Keratinocyte (primary cell): ENCODE results near the gene CDYL. TPM values are rescaled to one million over a fixed set of nuclear protein-coding genes. Genes with fewer than 3 reads are reported as not detected.
"Not testable (repeated sequence)": the region's sequence is repeated elsewhere in the genome, so short reads cannot be mapped to it uniquely, and the experiment has no call there.

Source experiments
- DNase-seq: peaks from one replicate; pipeline ENCODE4 v3.0.0-alpha.2; 2011; ENCODE audit warnings: low read depth, missing footprints, low spot score
- FAIRE-seq: peaks from 2 replicates; lab custom pipeline; 2011; peaks lifted over from hg19 to GRCh38; lab: Jason Lieb, UNC
- H2AFZ ChIP-seq: 2 replicates; pipeline ENCODE4 v1.6.0; 2012; ENCODE audit warnings: low read length, control low read depth, inconsistent platforms; ENCODE audit not compliant: control insufficient read depth
- H3K27ac ChIP-seq: 2 replicates; pipeline ENCODE4 v1.5.1; 2011; ENCODE audit warnings: low read length; ENCODE audit not compliant: control insufficient read depth, insufficient read depth
- H3K27me3 ChIP-seq: 3 replicates; pipeline ENCODE4 v1.6.0; 2011; ENCODE audit warnings: low read length; ENCODE audit not compliant: control insufficient read depth, insufficient read depth; ENCODE audit errors: extremely low read depth
- H3K36me3 ChIP-seq, 2 experiments: 2 replicates in 1 of 2; 3 replicates in 1 of 2; pipeline ENCODE4 v1.5.1; 2011; ENCODE audit warnings: low read length in 2 of 2, mild to moderate bottlenecking in 1 of 2; ENCODE audit not compliant: control insufficient read depth in 2 of 2, insufficient read depth in 2 of 2; ENCODE audit errors: extremely low read depth in 1 of 2
- H3K4me1 ChIP-seq: 3 replicates; pipeline ENCODE4 v1.5.1; 2011; ENCODE audit warnings: low read length; ENCODE audit not compliant: control insufficient read depth, insufficient read depth; ENCODE audit errors: extremely low read depth
- H3K4me2 ChIP-seq: 3 replicates; pipeline ENCODE4 v1.6.0; 2011; ENCODE audit warnings: low read depth, low read length; ENCODE audit not compliant: control insufficient read depth, insufficient read depth; ENCODE audit errors: extremely low read depth
- H3K4me3 ChIP-seq, 3 experiments: fragments of 200-600 bp in 1 of 3; sonication (generic) in 1 of 3; 2 replicates in 2 of 3; 3 replicates in 1 of 3; pipeline ENCODE4 v1.5.1; 2011 to 2016; ENCODE audit warnings: low read length in 3 of 3, mild to moderate bottlenecking in 3 of 3, control low read depth in 2 of 3, inconsistent platforms in 1 of 3, low read depth in 1 of 3, mixed read lengths in 1 of 3, mixed run types in 1 of 3, moderate library complexity in 1 of 3; ENCODE audit not compliant: control insufficient read depth in 2 of 3, insufficient read depth in 2 of 3; ENCODE audit errors: extremely low read depth in 1 of 3
- H3K79me2 ChIP-seq: 2 replicates; pipeline ENCODE4 v1.6.0; 2012; ENCODE audit warnings: low read length; ENCODE audit not compliant: control insufficient read depth, insufficient read depth
- H3K9ac ChIP-seq: 3 replicates; pipeline ENCODE4 v1.6.0; 2011; ENCODE audit warnings: low read length; ENCODE audit not compliant: control insufficient read depth, insufficient read depth; ENCODE audit errors: extremely low read depth
- H3K9me1 ChIP-seq: 3 replicates; pipeline ENCODE4 v1.6.0; 2011; ENCODE audit warnings: low read length; ENCODE audit not compliant: control insufficient read depth, insufficient read depth; ENCODE audit errors: extremely low read depth
- H3K9me3 ChIP-seq: 2 replicates; pipeline ENCODE4 v1.5.1; 2012; ENCODE audit warnings: low read depth, low read length; ENCODE audit not compliant: control insufficient read depth
- H4K20me1 ChIP-seq: 3 replicates; pipeline ENCODE4 v1.6.0; 2011; ENCODE audit warnings: low read length; ENCODE audit not compliant: control insufficient read depth, insufficient read depth; ENCODE audit errors: extremely low read depth
- CTCF ChIP-seq, 3 experiments: IDR thresholded peaks in 1 of 3; conservative IDR thresholded peaks in 1 of 3; optimal IDR thresholded peaks in 1 of 3; 2 replicates in 2 of 3; 3 replicates in 1 of 3; pipeline versions ENCODE3 to v1.5.1; 2011; ENCODE audit warnings: low read length in 3 of 3, mild to moderate bottlenecking in 3 of 3, moderate library complexity in 2 of 3, control low read depth in 1 of 3, inconsistent platforms in 1 of 3; ENCODE audit not compliant: insufficient read depth in 2 of 3; ENCODE audit errors: extremely low read depth in 1 of 3
- EZH2 ChIP-seq: IDR thresholded peaks from one replicate; pipeline ENCODE4 v1.6.1; 2012; ENCODE audit warnings: inconsistent platforms, mild to moderate bottlenecking, low read length, moderate library complexity
- dilution Hi-C: fragments of 300-500 bp; cut with MboI; formaldehyde crosslinking; loops from one replicate; pipeline ENCODE4 v1.7.0; 2020; ENCODE audit warnings: low sequenced_read_pairs; ENCODE audit not compliant: extremely low pct_ligation_motif_present
- polyA plus RNA-seq, 5 experiments: library from polyadenylated mRNA; depleted of rRNA in 3 of 5; stranded (reverse) in 3 of 5; stranded (forward) in 1 of 5; unstranded in 1 of 5; fragments of >200 nt; gene quantifications; 1 replicate in 1 of 5; 2 replicates in 3 of 5; 3 replicates in 1 of 5; pipeline versions ENCODE4 v1.2.1 to v1.2.3, GENCODE V29; 2011 to 2012; ENCODE audit warnings: missing spikeins in 2 of 5, low read depth in 1 of 5, low replicate concordance in 1 of 5

CDYL gene
- polyA plus RNA-seq, 1 donor (not counting 4 experiments of a cell fraction or from before 2014, with no cell fraction given): 48.0 TPM

- H3K27ac ChIP-seq: no peak overlapping the region
- H4K20me1 ChIP-seq: peaks cover 60% of the 10 kb centered on the region
- peaks cover 3% of the 10 kb centered on the region for H3K4me1 ChIP-seq
- no peak overlapping the region for H3K4me2 ChIP-seq
- peaks cover 10% of the 10 kb centered on the region for H3K9me1 ChIP-seq
- dilution Hi-C loops: no loop called here
- H3K36me3 ChIP-seq: no peaks in the 10 kb centered on the region
- H3K9me3 ChIP-seq: no peaks in the 10 kb centered on the region
- H3K27me3 ChIP-seq: no peaks in the 10 kb centered on the region
- FAIRE-seq: no peak
- TF ChIP-seq CTCF (optimal IDR thresholded peaks at IDR 0.05 in 1 of 3, IDR thresholded peaks at IDR 0.05 in 1 of 3, conservative IDR thresholded peaks at IDR 0.05 in 1 of 3; ENCODE audit: extremely low read depth in 1 of 3, insufficient read depth in 2 of 3, low read length in 3 of 3): no peak
- no peak for TF ChIP-seq EZH2
- peaks cover 99% of the 10 kb centered on the region for H3K79me2 ChIP-seq
- H2AFZ ChIP-seq: no peak overlapping the region
- no peak for DNase-seq
- H3K9ac ChIP-seq: no peak overlapping the region
- H3K4me3 ChIP-seq: no peak overlapping the region
These were observed 74.8 kb downstream of the CDYL start for GRCh38 chr6:4851035-4851434.

GRCh38 chr6:4852186-4852585 lies 76.0 kb downstream of the CDYL start:
- H3K4me3 ChIP-seq, H3K27me3 ChIP-seq, H3K4me1 ChIP-seq, H3K36me3 ChIP-seq, FAIRE-seq, dilution Hi-C loops, H3K27ac ChIP-seq, H3K9ac ChIP-seq, H3K9me3 ChIP-seq, H3K4me2 ChIP-seq, H2AFZ ChIP-seq, DNase-seq: not testable (repeated sequence)
- peaks cover 10% of the 10 kb centered on the region for H3K9me1 ChIP-seq
- peaks cover 58% of the 10 kb centered on the region for H4K20me1 ChIP-seq
- H3K79me2 ChIP-seq: peaks cover 98% of the 10 kb centered on the region

GRCh38 chr6:4852938-4853337 lies 76.7 kb downstream of the CDYL start:
- dilution Hi-C loops: no loop called here
- Histone ChIP-seq H3K27ac (no peak overlapping the region), H3K27me3 (no peaks in the 10 kb centered on the region), H3K4me3 (no peak overlapping the region), H3K79me2 (peaks cover 98% of the 10 kb centered on the region), H2AFZ (no peak overlapping the region), H3K4me2 (no peak overlapping the region), H4K20me1 (peaks cover 50% of the 10 kb centered on the region), H3K9me1 (peaks cover 10% of the 10 kb centered on the region), H3K4me1 (peaks cover 3% of the 10 kb centered on the region), H3K9me3 (no peaks in the 10 kb centered on the region), H3K36me3 (no peaks in the 10 kb centered on the region), H3K9ac (no peak overlapping the region)
- DNase-seq (no peak), FAIRE-seq (no peak)
- TF ChIP-seq EZH2 (no peak), CTCF (optimal IDR thresholded peaks at IDR 0.05 in 1 of 3, IDR thresholded peaks at IDR 0.05 in 1 of 3, conservative IDR thresholded peaks at IDR 0.05 in 1 of 3; ENCODE audit: extremely low read depth in 1 of 3, insufficient read depth in 2 of 3, low read length in 3 of 3) (no peak)
